ENCODE results near the gene CDC42EP3.

CDC42EP3 gene

DNA sequence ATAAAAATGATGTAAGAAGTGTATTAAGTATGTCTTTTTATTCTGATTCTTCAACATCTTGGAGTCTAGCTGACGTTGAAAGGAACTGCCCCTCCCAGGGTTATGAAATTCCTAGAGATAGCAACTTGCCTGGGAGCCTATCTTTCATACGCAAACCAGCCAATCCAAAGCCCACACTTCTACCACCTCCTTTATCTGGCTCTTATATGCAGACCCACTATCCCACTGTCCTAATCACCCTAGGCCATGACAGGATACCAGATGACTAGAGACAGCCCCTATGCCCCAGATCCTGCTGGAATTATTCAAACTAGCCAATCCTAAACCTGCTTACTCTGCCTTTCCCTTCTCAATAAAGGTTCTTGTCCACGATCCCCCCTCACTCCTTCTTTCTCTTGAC, 11.8 kb upstream of the CDC42EP3 start:
- no peaks in the 10 kb centered on the region for H3K36me3 ChIP-seq (ENCODE audit: control insufficient read depth, insufficient read depth, low read length, severe bottlenecking)
- no peak overlapping the region for H3K9ac ChIP-seq (ENCODE audit: low read length)
- H3K4me1 ChIP-seq (ENCODE audit: control insufficient read depth, insufficient read depth, low read length): peaks cover 7% of the 10 kb centered on the region
- no peak for DNase-seq (ENCODE audit: low read depth)
- no peaks in the 10 kb centered on the region for H3K27me3 ChIP-seq (replicated peaks; ENCODE audit: control insufficient read depth, insufficient read depth, low read length)
- H3K9me3 ChIP-seq (ENCODE audit: control insufficient read depth, low read length): no peaks in the 10 kb centered on the region
- H3K4me3 ChIP-seq (ENCODE audit: low read length): no peak overlapping the region

DNA sequence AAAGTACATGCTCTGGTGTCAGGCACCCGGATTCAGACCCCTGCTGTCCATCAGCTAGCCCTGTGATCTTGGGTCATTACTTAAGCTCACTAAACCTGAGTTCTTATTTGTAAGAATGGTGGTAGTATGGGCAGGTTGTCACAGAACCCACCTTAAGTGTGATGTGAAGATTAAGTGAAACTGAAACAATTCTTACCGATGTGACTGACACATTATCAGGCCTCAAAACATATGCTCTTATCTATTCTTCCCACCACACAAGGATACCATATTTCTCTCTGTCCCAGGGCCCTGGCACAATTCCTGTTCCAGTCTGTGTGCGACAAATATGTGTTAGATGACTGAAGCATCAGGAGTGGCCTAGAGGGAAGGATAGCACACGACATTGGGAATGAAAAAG, 11.0 kb upstream of the CDC42EP3 start:
- H3K4me1 ChIP-seq (ENCODE audit: control insufficient read depth, insufficient read depth, low read length): peaks cover 14% of the 10 kb centered on the region
- H3K27me3 ChIP-seq (replicated peaks; ENCODE audit: control insufficient read depth, insufficient read depth, low read length): no peaks in the 10 kb centered on the region
- H3K36me3 ChIP-seq (ENCODE audit: control insufficient read depth, insufficient read depth, low read length, severe bottlenecking): no peaks in the 10 kb centered on the region
- DNase-seq (ENCODE audit: low read depth): no peak
- no peak overlapping the region for H3K4me3 ChIP-seq (ENCODE audit: low read length)
- no peak overlapping the region for H3K9ac ChIP-seq (ENCODE audit: low read length)
- no peaks in the 10 kb centered on the region for H3K9me3 ChIP-seq (ENCODE audit: control insufficient read depth, low read length)

DNA sequence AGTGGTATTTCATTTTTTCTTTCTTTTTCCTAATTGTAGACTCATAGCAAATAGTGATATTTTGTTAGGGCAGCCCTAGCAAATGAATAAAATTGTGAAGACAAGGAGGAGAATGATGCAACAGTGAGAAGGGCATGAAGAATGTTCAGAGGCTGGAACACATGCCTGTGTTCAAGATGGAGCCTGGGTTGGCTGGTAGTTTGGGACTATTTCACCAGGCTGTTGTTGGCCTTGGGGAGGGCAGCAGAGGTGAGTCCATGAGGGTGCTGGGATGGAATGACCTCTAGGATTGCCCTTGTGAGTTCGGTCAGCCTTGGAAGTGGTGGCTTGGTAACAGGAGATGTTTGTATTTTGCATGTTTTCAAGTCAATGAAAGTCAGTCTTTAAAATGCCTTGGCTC, 10.1 kb upstream of the CDC42EP3 start:
- no peak overlapping the region for H3K4me3 ChIP-seq (ENCODE audit: low read length)
- no peaks in the 10 kb centered on the region for H3K27me3 ChIP-seq (replicated peaks; ENCODE audit: control insufficient read depth, insufficient read depth, low read length)
- DNase-seq (ENCODE audit: low read depth): peak; percentile 15
- peaks cover 14% of the 10 kb centered on the region for H3K4me1 ChIP-seq (ENCODE audit: control insufficient read depth, insufficient read depth, low read length)
- H3K36me3 ChIP-seq (ENCODE audit: control insufficient read depth, insufficient read depth, low read length, severe bottlenecking): no peaks in the 10 kb centered on the region
- no peak overlapping the region for H3K9ac ChIP-seq (ENCODE audit: low read length)
- H3K9me3 ChIP-seq (ENCODE audit: control insufficient read depth, low read length): no peaks in the 10 kb centered on the region

DNA sequence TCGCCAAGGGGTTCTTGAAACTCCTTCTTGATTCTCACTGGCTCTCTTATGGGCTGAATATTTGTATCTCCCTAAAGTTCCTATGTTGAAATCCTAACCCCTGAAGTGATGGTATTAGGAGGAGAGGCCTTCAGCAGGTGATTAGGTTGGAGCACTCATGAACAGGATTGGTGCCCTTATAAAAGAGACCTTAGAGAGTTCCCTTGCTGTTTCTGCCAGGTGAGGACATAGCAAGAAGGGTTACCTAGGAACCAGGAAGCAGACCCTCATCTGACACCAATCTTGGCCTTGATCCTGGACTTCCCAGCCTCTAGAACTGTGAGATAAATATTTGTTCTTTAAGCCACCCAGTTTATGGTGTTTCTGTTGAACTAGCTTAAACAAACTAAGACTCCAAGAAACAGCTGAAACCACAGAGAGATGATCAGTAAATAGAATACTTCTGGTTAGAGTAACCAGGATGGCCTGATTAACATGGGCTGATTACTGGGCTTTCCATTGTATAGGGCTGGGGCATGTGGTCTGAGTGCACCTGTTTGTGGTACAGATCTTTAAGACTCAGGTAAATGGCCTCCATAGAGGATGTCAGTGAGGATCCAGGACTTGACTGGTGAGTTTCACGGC, 7.7 kb upstream of the CDC42EP3 start:
- no peak for DNase-seq (ENCODE audit: low read depth)
- Histone ChIP-seq H3K27me3 (replicated peaks; ENCODE audit: control insufficient read depth, insufficient read depth, low read length) (no peaks in the 10 kb centered on the region), H3K9me3 (ENCODE audit: control insufficient read depth, low read length) (no peaks in the 10 kb centered on the region), H3K36me3 (ENCODE audit: control insufficient read depth, insufficient read depth, low read length, severe bottlenecking) (no peaks in the 10 kb centered on the region), H3K9ac (ENCODE audit: low read length) (no peak overlapping the region), H3K4me1 (ENCODE audit: control insufficient read depth, insufficient read depth, low read length) (peaks cover 14% of the 10 kb centered on the region), H3K4me3 (ENCODE audit: low read length) (no peak overlapping the region)

DNA sequence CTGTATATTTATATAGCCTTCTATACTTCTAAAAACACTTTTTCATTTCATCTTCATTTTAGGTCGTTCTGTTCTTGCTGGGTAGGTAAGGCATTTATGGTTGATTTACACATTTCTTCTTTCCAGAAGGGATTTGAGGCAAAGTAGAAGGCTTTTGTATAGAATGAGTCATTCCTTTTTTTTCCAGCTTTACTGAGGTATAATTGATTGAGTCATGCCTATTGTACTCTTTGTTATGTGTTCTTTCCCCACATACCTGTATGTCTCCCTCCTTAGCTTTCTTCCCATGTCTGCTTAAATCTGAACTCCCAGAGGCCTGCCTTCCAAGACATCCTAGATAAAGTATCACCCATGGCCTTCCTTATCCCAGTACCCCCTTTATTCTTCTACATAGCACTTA, 4.8 kb upstream of the CDC42EP3 start:
- no peak overlapping the region for H3K4me3 ChIP-seq (ENCODE audit: low read length)
- H3K27me3 ChIP-seq (replicated peaks; ENCODE audit: control insufficient read depth, insufficient read depth, low read length): no peaks in the 10 kb centered on the region
- peaks cover 8% of the 10 kb centered on the region for H3K4me1 ChIP-seq (ENCODE audit: control insufficient read depth, insufficient read depth, low read length)
- H3K9me3 ChIP-seq (ENCODE audit: control insufficient read depth, low read length): no peaks in the 10 kb centered on the region
- DNase-seq (ENCODE audit: low read depth): peak; percentile 62
- no peak overlapping the region for H3K9ac ChIP-seq (ENCODE audit: low read length)
- no peaks in the 10 kb centered on the region for H3K36me3 ChIP-seq (ENCODE audit: control insufficient read depth, insufficient read depth, low read length, severe bottlenecking)

DNA sequence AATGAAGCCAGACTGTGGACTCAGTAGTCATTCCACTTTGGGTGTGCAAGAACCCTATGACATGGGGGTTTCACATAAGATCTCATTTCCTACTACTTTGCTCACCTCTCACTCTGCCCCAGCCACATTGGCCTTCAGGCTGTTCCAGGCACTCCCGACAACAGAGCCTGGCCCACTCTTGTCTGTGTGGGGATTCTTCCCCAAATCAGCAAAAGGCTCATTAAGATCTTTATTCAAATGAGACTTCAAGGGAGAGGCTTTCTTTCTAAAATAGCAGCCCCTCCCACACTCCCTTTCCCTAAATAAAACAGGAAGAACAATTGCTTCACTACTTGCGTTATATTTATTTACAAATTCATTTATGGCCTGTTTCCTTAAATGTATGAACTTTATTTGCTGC, 3.5 kb upstream of the CDC42EP3 start:
- H3K4me3 ChIP-seq (ENCODE audit: low read length): no peak overlapping the region
- H3K4me1 ChIP-seq (ENCODE audit: control insufficient read depth, insufficient read depth, low read length): peaks cover 7% of the 10 kb centered on the region
- no peak overlapping the region for H3K9ac ChIP-seq (ENCODE audit: low read length)
- no peak for DNase-seq (ENCODE audit: low read depth)
- no peaks in the 10 kb centered on the region for H3K36me3 ChIP-seq (ENCODE audit: control insufficient read depth, insufficient read depth, low read length, severe bottlenecking)
- no peaks in the 10 kb centered on the region for H3K9me3 ChIP-seq (ENCODE audit: control insufficient read depth, low read length)
- H3K27me3 ChIP-seq (replicated peaks; ENCODE audit: control insufficient read depth, insufficient read depth, low read length): no peaks in the 10 kb centered on the region

DNA sequence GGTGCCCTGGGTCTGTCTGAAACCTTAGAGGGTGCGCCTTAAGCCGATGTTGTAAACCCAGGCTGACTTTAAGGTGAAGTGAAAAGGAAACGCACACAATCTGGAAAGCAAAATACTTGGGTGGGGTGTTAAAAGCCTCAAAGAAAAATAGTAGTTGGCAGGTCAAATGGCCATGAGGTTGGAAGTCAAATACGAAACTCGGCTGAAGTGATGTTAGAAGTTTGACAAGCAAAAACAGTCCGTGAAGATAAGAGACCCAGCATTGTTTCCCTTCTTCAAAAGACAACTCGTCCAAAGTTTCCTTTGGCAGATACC, 1.4 kb upstream of the CDC42EP3 start:
- no peak for DNase-seq (ENCODE audit: low read depth)
- peak overlapping the region; percentile 97 for H3K9ac ChIP-seq (ENCODE audit: low read length)
- H3K27me3 ChIP-seq (replicated peaks; ENCODE audit: control insufficient read depth, insufficient read depth, low read length): no peaks in the 10 kb centered on the region
- H3K9me3 ChIP-seq (ENCODE audit: control insufficient read depth, low read length): no peaks in the 10 kb centered on the region
- H3K4me3 ChIP-seq (ENCODE audit: low read length): peak overlapping the region; percentile 86
- H3K4me1 ChIP-seq (ENCODE audit: control insufficient read depth, insufficient read depth, low read length): peaks cover 8% of the 10 kb centered on the region
- peaks cover 7% of the 10 kb centered on the region for H3K36me3 ChIP-seq (ENCODE audit: control insufficient read depth, insufficient read depth, low read length, severe bottlenecking)

DNA sequence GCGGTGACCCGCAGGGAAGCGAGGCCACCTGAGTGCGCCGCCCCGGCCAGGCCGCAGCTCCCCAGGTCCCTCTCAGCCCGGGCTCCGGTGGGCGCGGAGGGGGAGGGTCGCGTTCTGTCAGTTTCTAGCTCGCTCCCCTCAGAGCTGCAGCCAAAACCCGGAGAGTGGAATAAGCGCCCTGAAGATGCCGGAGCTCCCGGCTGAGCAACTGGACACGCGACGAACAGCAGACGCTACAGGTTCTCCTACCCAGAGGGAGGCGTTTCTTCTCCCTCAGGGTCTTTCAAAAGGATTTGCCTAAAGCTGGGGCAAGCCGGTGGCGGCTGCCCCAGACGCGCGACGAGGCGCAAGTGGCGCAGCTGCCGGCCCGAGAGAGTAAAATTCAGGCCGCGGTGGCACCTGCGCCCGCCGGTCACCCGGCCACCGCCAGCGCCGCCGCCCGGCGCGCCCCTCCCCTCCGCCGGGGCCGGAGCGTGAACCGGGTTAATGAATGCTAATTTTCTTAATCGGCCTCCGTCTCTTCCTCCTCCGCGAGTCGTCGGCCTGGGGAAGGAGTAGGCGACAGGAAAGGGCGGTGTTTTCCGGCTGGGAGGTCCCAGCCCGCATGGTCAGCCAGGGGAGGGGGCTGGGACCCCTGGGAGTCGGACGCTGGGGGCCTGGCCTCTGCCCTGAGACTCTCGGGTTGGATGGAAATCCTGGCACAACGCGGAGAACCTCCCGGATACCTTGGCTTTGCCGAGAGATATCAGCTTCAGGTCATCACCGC, 845 bp upstream of the CDC42EP3 start:
- Histone ChIP-seq H3K4me3 (ENCODE audit: low read length) (peak overlapping the region; percentile 86), H3K4me1 (ENCODE audit: control insufficient read depth, insufficient read depth, low read length) (peaks cover 12% of the 10 kb centered on the region), H3K36me3 (ENCODE audit: control insufficient read depth, insufficient read depth, low read length, severe bottlenecking) (peaks cover 11% of the 10 kb centered on the region), H3K9me3 (ENCODE audit: control insufficient read depth, low read length) (no peaks in the 10 kb centered on the region), H3K27me3 (replicated peaks; ENCODE audit: control insufficient read depth, insufficient read depth, low read length) (no peaks in the 10 kb centered on the region), H3K9ac (ENCODE audit: low read length) (peak overlapping the region; percentile 97)
- DNase-seq (ENCODE audit: low read depth): peak; percentile 90

DNA sequence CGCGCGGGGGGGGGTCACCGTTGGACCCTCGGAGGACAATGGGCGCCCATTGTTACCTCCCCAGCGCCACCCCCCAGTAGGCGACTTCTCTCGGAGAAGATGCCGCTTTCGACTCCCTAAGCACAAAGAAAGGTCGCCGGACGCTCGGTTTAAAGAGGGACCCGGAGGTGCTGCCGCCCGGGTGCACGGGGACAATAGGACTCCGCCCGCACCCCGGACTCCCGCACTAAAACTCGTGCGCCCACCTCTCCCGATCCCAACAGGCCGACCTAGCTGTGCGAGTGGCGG, 318 bp upstream of the CDC42EP3 start:
- peaks cover 16% of the 10 kb centered on the region for H3K36me3 ChIP-seq (ENCODE audit: control insufficient read depth, insufficient read depth, low read length, severe bottlenecking)
- H3K4me3 ChIP-seq (ENCODE audit: low read length): peak overlapping the region; percentile 86
- H3K27me3 ChIP-seq (replicated peaks; ENCODE audit: control insufficient read depth, insufficient read depth, low read length): no peaks in the 10 kb centered on the region
- H3K9ac ChIP-seq (ENCODE audit: low read length): peak overlapping the region; percentile 97
- no peaks in the 10 kb centered on the region for H3K9me3 ChIP-seq (ENCODE audit: control insufficient read depth, low read length)
- H3K4me1 ChIP-seq (ENCODE audit: control insufficient read depth, insufficient read depth, low read length): peaks cover 17% of the 10 kb centered on the region
- DNase-seq (ENCODE audit: low read depth): no peak

DNA sequence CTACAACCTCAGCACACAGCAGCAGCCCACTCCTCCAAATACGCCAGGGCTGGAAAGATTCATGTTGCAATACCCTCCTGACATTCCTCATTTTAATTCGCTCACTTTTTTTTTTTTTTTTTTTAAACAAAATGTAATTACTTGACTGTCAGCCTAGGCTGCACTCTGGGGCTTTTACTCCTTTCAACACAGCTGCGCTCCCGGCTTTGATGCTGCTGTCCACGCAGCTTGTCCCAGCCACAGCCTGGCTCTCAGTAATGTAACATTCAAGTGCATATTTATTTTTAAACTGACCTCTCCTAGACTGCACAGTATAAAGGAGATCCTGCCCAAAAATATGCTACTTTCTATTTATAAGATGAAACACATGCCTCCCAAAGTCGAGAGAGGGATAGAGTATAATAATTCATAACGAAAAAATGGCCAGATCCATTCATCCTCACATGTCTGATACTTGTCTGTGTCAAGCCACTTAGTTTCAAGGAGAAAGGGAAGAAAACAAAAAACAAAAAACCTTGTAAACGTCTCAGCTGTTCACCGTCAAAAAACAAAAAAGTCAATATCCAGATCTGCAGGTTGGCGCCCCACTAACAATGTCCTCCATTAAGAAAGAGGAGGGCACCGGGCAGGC, 949 bp downstream of the CDC42EP3 start:
- peaks cover 28% of the 10 kb centered on the region for H3K4me1 ChIP-seq (ENCODE audit: control insufficient read depth, insufficient read depth, low read length)
- peaks cover 28% of the 10 kb centered on the region for H3K36me3 ChIP-seq (ENCODE audit: control insufficient read depth, insufficient read depth, low read length, severe bottlenecking)
- H3K9me3 ChIP-seq (ENCODE audit: control insufficient read depth, low read length): no peaks in the 10 kb centered on the region
- peak overlapping the region; percentile 86 for H3K4me3 ChIP-seq (ENCODE audit: low read length)
- no peaks in the 10 kb centered on the region for H3K27me3 ChIP-seq (replicated peaks; ENCODE audit: control insufficient read depth, insufficient read depth, low read length)
- peak; percentile 57 for DNase-seq (ENCODE audit: low read depth)
- peak overlapping the region; percentile 97 for H3K9ac ChIP-seq (ENCODE audit: low read length)

DNA sequence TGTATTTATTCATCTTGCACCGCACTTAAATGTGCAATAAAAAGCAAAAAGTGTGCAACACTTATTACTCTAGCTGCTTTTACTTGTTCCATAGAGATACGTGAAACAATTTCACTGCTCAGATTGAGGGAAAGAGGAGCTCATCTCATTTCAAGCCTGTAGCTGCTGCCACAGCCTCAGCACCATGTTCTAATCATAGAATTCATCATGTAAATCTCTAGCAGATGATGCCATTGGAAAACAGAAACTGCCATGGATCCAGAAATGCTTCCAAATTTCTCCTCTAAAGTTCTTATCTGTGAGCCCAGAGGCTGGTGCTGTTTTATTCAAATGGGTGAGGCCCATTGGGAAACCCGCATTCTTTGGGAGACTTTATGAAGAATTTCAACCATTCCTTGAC, 2.0 kb downstream of the CDC42EP3 start:
- peaks cover 35% of the 10 kb centered on the region for H3K36me3 ChIP-seq (ENCODE audit: control insufficient read depth, insufficient read depth, low read length, severe bottlenecking)
- H3K9me3 ChIP-seq (ENCODE audit: control insufficient read depth, low read length): no peaks in the 10 kb centered on the region
- H3K4me3 ChIP-seq (ENCODE audit: low read length): peak overlapping the region; percentile 86
- H3K4me1 ChIP-seq (ENCODE audit: control insufficient read depth, insufficient read depth, low read length): peaks cover 28% of the 10 kb centered on the region
- H3K9ac ChIP-seq (ENCODE audit: low read length): peak overlapping the region; percentile 97
- DNase-seq (ENCODE audit: low read depth): peak; percentile 75
- H3K27me3 ChIP-seq (replicated peaks; ENCODE audit: control insufficient read depth, insufficient read depth, low read length): no peaks in the 10 kb centered on the region

All from adipocyte (in vitro differentiated cells).